ENCODE measurements around the gene SDHA.
"Not testable (repeated sequence)": the region's sequence is repeated elsewhere in the genome, so short reads cannot be mapped to it uniquely, and the experiment has no call there.

The SDHA gene

DNA sequence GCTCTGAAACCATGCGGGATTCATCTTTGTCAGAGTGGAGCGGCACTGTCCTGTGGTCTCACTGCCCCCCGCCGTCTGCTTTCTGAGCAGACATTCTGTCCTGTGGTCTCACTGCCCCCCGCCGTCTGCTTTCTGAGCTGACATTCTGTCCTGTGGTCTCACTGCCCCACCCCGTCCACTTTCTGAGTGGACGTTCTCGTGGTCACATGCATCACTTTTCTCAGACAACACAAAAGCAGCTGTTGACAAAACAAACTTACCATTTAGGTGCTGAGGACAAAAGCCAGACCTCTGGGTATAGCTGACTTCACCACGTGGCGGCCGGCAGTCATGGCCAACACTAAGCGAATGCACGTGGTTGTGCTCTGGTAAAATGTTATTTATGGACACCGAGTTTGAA is 24.0 kb upstream of the SDHA start:
- TF ChIP-seq, protein P1, sequence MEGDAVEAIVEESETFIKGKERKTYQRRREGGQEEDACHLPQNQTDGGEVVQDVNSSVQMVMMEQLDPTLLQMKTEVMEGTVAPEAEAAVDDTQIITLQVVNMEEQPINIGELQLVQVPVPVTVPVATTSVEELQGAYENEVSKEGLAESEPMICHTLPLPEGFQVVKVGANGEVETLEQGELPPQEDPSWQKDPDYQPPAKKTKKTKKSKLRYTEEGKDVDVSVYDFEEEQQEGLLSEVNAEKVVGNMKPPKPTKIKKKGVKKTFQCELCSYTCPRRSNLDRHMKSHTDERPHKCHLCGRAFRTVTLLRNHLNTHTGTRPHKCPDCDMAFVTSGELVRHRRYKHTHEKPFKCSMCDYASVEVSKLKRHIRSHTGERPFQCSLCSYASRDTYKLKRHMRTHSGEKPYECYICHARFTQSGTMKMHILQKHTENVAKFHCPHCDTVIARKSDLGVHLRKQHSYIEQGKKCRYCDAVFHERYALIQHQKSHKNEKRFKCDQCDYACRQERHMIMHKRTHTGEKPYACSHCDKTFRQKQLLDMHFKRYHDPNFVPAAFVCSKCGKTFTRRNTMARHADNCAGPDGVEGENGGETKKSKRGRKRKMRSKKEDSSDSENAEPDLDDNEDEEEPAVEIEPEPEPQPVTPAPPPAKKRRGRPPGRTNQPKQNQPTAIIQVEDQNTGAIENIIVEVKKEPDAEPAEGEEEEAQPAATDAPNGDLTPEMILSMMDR (IDR thresholded peaks at IDR 0.05; ENCODE audit: insufficient read depth, low read length, poor library complexity, severe bottlenecking), result no peak
- no peak for DNase-seq (ENCODE audit: extremely low read depth, insufficient read length)
- H3K27me3 ChIP-seq (replicated peaks; ENCODE audit: control insufficient read depth, insufficient read depth, low read length), result no peaks in the 10 kb centered on the region; the same call in 1 of the 2 replicates

DNA sequence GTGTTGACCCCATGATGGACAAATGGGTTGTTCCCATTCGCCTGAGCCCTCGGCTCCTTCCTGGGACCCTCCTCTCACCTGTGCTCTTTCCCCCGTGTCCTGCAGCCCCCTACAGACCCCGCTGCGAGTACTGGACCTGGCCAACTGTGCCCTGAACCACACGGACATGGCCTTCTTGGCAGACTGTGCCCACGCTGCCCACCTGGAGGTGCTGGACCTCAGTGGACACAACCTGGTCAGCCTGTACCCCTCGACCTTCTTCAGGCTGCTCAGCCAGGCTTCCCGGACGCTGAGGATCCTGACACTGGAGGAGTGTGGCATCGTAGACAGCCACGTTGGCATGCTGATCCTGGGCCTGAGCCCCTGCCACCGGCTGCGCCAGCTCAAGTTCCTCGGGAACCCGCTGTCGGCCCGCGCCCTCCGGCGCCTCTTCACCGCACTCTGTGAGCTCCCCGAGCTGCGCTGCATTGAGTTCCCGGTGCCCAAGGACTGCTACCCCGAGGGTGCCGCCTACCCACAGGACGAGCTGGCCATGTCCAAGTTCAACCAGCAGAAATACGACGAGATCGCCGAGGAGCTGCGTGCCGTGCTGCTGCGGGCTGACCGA is 23.4 kb upstream of the SDHA start:
- no peaks in the 10 kb centered on the region for H3K36me3 ChIP-seq (ENCODE audit: control insufficient read depth, insufficient read depth, low read length)
- no peaks in the 10 kb centered on the region; the same call in 1 of the 2 replicates for H3K27me3 ChIP-seq (replicated peaks; ENCODE audit: control insufficient read depth, insufficient read depth, low read length)
- DNase-seq (ENCODE audit: extremely low read depth, insufficient read length), result no peak
- TF ChIP-seq, protein P1 (IDR thresholded peaks at IDR 0.05; ENCODE audit: insufficient read depth, low read length, poor library complexity, severe bottlenecking), result no peak
- no peak overlapping the region for H3K4me3 ChIP-seq (replicated peaks; ENCODE audit: low read depth, low read length)

More for the DNA sequence above, 24.0 kb upstream of the SDHA start:
- H3K4me3 ChIP-seq (replicated peaks; ENCODE audit: low read depth, low read length), result no peak overlapping the region
- H3K36me3 ChIP-seq (ENCODE audit: control insufficient read depth, insufficient read depth, low read length), result no peaks in the 10 kb centered on the region

DNA sequence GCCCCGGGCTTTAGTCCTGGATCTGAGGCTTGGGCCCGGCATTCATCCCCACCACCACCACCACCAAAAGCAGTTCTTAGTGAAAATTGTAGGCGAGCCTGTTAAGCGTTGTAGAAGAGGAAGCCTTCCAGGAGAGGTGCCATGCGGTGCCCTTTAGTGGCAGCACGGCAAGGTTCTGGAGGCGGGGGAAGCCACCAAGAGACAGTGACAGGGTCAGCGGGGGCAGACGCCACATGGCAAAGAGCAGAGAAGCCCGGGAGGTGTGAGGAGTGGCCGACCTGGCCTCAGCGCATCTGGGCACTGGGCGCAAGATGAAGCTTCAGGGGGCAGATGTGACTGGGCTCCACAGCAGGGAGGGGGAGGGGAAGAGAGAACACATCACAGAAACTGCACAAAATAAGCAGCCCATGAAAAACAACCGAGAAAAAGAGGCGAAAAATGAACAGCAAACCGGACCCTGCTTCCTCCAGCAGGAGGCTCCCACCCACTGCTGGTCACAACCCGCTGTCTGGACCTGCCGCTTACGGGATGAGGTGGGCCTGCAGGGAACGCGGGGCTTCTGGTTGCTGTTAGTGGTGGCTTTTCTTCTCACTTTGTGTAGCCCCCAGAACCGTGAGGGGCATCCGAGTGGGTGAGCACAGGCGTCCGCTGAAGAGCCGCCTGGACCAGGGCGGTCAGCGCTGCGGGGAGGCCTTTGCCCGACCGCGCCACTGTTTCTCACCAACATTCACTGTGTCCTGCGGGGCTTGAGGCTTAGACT is 22.5 kb upstream of the SDHA start:
- Histone ChIP-seq H3K4me3 (replicated peaks; ENCODE audit: low read depth, low read length) (no peak overlapping the region), H3K36me3 (ENCODE audit: control insufficient read depth, insufficient read depth, low read length) (no peaks in the 10 kb centered on the region), H3K27me3 (replicated peaks; ENCODE audit: control insufficient read depth, insufficient read depth, low read length) (no peaks in the 10 kb centered on the region; the same call in 1 of the 2 replicates)
- TF ChIP-seq, protein P1 (IDR thresholded peaks at IDR 0.05; ENCODE audit: insufficient read depth, low read length, poor library complexity, severe bottlenecking), result peak; percentile 10
- DNase-seq (ENCODE audit: extremely low read depth, insufficient read length), result no peak

DNA sequence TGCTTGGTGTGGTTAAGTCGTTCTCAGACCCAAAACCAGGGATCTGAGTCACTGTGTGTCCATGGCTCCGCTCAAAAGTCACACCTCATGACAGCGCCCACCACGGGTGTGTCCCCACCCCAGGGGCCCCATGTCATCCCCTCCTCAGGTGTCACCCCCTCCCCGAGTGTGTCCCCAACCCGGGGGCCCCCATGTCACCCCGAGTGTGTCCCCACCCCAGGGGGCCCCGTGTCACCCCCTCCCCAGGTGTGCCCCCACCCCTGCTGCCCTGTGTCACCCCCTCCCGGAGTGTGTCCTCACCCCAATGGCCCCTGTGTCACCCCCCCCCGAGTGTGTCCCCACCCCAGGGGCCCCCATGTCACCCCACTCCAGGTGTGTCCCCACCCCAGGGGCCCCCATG is 21.8 kb upstream of the SDHA start:
- DNase-seq (ENCODE audit: extremely low read depth, insufficient read length), result no peak
- Histone ChIP-seq H3K4me3 (replicated peaks; ENCODE audit: low read depth, low read length) (no peak overlapping the region), H3K36me3 (ENCODE audit: control insufficient read depth, insufficient read depth, low read length) (no peaks in the 10 kb centered on the region), H3K27me3 (replicated peaks; ENCODE audit: control insufficient read depth, insufficient read depth, low read length) (no peaks in the 10 kb centered on the region; the same call in 1 of the 2 replicates)
- TF ChIP-seq, protein P1 (IDR thresholded peaks at IDR 0.05; ENCODE audit: insufficient read depth, low read length, poor library complexity, severe bottlenecking), result no peak

DNA sequence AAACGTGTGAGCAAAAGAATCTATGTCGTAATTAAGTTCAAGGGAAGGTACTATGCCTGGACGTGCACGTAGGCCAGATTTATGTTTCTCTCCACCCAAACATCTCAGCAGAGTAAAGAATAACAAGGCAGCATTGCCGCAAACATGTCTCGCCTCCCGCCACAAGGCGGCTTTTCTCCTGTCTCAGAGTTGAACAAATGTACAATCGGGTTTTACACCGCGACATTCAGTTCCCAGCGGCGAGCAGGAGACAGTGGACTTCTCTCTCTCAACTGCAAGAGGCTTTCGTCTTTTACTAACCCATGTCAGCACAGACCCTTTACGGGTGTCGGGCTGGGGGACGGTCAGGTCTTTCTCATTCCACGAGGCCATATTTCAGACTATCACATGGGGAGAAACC is 21.1 kb upstream of the SDHA start:
- not testable (repeated sequence) for H3K4me3 ChIP-seq (replicated peaks; ENCODE audit: low read depth, low read length); DNase-seq (ENCODE audit: extremely low read depth, insufficient read length); H3K27me3 ChIP-seq (replicated peaks; ENCODE audit: control insufficient read depth, insufficient read depth, low read length); H3K36me3 ChIP-seq (ENCODE audit: control insufficient read depth, insufficient read depth, low read length)

DNA sequence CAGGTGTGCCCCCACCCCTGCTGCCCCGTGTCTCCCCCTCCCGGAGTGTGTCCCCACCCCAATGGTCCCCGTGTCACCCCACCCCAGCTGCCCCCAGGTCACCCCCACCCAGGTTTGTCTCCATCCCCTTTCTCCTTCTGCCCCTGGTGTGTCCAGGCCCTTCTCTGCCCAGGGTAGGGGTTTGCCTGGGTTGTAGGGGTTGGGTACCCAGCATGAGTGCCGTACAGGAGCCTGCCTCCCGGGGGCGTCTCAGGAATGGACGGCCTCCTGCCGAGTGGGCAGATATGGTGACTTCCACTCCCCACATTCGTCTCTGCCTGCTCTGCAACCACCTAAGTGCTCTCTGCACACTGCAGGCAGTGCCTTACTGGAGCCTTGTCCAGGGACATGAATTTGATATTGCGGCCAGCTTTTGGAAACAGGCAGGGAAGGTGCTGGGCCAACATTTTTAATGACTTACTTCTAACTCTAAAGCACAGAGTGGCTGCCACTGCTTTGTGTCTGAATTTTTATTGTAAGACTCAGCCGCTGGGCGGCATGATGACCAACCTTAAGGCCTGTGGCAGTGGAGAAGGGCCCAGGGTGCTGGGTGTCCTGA is 20.1 kb upstream of the SDHA start:
- TF ChIP-seq, protein P1 (IDR thresholded peaks at IDR 0.05; ENCODE audit: insufficient read depth, low read length, poor library complexity, severe bottlenecking), result no peak
- DNase-seq (ENCODE audit: extremely low read depth, insufficient read length), result no peak
- Histone ChIP-seq H3K36me3 (ENCODE audit: control insufficient read depth, insufficient read depth, low read length) (no peaks in the 10 kb centered on the region), H3K4me3 (replicated peaks; ENCODE audit: low read depth, low read length) (no peak overlapping the region), H3K27me3 (replicated peaks; ENCODE audit: control insufficient read depth, insufficient read depth, low read length) (no peaks in the 10 kb centered on the region; the same call in 1 of the 2 replicates)

Data from GM06990 (cell line).